Bronchial epithelial cell (primary cell): ENCODE measurements around the gene CLIC3. TPM values are rescaled to one million over a fixed set of nuclear protein-coding genes. Genes with fewer than 3 reads are reported as not detected.

Experiments used
- DNase-seq: peaks from one replicate; pipeline ENCODE4 v3.0.0-alpha.2; 2010; ENCODE audit warnings: low read depth
- FAIRE-seq: peaks from 2 replicates; lab custom pipeline; 2011; peaks lifted over from hg19 to GRCh38; lab: Jason Lieb, UNC
- H3K27me3 ChIP-seq: 2 replicates; pipeline ENCODE4 v1.5.1; 2011; ENCODE audit warnings: low read length; ENCODE audit not compliant: control insufficient read depth, insufficient read depth
- H3K36me3 ChIP-seq: 2 replicates; pipeline ENCODE4 v1.5.1; 2011; ENCODE audit warnings: low read length; ENCODE audit not compliant: control insufficient read depth, insufficient read depth
- H3K4me3 ChIP-seq: 2 replicates; pipeline ENCODE4 v1.5.1; 2011; ENCODE audit warnings: mild to moderate bottlenecking, low read depth, low read length, control low read depth
- total RNA-seq: library from RNA; depleted of rRNA; stranded (reverse); fragments of >200 nt; gene quantifications from 2 replicates; pipeline ENCODE4 v1.2.1, GENCODE V29; 2014
- TF ChIP-seq, protein P1 (sequence below): IDR thresholded peaks from 2 replicates; pipeline ENCODE4 v1.5.1; 2011; ENCODE audit warnings: mild to moderate bottlenecking, moderate library complexity, low read length, control low read depth, inconsistent platforms; ENCODE audit not compliant: insufficient read depth, severe bottlenecking

The CLIC3 gene, protein sequence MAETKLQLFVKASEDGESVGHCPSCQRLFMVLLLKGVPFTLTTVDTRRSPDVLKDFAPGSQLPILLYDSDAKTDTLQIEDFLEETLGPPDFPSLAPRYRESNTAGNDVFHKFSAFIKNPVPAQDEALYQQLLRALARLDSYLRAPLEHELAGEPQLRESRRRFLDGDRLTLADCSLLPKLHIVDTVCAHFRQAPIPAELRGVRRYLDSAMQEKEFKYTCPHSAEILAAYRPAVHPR
- 2.1 and 28.8 TPM in 2 replicates for total RNA-seq

DNA sequence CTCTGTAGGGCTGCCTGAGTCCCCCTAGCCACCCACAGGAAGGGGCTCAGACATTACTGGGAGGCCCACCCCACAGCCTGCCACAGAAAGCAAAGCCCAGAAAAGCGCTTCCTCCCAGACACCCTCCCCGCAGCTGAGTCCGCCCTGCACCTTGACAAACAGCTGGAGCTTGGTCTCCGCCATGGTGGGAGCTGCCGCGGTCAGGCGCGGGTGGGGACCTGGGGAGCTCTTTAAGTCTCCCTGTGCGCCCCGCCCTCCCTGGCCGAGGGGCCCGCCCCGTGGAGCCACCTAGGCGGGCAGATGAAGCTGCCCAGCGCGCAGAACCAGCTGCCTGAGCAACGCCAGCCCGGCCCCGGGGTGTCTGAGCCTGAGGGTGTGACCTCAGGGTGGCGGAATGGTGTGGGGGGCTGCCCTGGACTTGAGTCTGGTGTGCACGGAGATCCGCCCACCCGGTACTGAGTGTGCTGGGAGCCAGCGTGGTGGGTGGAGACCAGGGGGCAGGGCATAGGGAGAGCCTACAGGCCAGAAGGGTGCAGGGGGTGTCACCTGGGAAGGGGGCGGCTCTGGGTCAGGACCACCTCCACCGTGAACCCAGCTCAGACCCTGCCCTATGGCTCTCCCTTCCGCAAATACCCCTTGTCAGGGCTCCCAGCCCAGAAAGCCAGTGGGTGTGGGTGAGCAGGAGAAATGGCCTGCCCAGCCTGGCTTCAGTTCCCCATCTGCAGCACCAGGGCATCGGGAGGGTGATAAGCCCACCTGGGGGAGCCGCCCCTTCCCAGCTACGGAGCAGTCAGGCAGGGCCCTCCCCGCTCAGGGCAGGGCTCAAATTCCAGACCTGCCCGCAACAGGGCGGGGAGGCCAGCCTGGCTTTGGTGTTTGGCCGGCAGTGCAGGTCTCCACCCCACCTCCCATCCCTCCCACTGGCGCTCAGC is at the start of gene CLIC3:
Gene CLIC3 (minus strand): TSS at position 208 of the 932 bp plus-strand sequence. CDS start 25 bp downstream, at position 183.
- DNase-seq, result peak; percentile 16
- H3K36me3 ChIP-seq, result peaks cover 2% of the 10 kb centered on the region
- peak within 1 kb of the TSS; percentile 28 for H3K4me3 ChIP-seq
- TF ChIP-seq, protein P1, sequence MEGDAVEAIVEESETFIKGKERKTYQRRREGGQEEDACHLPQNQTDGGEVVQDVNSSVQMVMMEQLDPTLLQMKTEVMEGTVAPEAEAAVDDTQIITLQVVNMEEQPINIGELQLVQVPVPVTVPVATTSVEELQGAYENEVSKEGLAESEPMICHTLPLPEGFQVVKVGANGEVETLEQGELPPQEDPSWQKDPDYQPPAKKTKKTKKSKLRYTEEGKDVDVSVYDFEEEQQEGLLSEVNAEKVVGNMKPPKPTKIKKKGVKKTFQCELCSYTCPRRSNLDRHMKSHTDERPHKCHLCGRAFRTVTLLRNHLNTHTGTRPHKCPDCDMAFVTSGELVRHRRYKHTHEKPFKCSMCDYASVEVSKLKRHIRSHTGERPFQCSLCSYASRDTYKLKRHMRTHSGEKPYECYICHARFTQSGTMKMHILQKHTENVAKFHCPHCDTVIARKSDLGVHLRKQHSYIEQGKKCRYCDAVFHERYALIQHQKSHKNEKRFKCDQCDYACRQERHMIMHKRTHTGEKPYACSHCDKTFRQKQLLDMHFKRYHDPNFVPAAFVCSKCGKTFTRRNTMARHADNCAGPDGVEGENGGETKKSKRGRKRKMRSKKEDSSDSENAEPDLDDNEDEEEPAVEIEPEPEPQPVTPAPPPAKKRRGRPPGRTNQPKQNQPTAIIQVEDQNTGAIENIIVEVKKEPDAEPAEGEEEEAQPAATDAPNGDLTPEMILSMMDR, result no peak
- H3K27me3 ChIP-seq, result no peaks in the 10 kb centered on the region
- FAIRE-seq, result no peak

DNA sequence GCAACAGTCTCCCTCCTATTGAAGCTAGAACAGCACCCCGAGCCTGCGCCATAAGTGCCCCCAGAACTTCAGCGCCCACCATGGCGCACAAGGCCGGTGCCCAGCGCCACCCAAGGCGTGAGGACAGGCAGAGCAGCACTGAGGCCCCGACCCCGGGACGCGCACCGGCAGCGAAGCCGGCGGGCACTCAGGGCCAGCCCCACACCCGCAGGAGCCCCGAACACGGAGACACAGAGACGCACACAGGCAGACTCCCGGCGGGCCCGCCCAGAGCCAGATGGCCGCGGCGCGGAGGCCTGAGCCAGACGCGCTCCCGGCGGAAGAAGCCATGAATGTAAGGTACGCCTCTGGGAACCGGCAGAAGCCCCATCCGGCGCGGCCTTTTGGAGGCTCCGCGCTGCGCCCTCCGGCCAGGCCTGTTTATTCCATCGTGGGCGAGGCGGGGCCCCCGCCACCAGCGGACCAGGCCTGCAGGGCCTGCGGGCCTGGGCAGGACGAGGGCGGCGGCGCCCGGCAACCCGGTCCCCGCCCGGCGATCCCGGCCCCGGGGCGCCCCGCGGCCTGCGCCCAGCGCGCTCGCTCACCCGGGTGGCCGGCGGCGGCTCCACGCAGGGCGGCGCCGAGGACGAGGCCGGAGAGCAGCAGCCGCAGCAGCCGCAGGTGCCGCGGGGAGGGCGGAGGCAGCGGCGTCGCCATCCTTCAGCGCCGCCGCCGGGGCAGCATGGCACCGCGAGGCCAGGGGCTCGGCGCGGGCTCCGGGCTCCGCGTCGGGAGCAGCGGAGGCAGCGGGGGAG is 49.1 kb upstream of the CLIC3 start:
- no peak for DNase-seq
- H3K27me3 ChIP-seq, result peaks cover 4% of the 10 kb centered on the region
- peak overlapping the region; percentile 63 for H3K4me3 ChIP-seq
- TF ChIP-seq, protein P1, result no peak
- no peak for FAIRE-seq
- H3K36me3 ChIP-seq, result peaks cover 3% of the 10 kb centered on the region

DNA sequence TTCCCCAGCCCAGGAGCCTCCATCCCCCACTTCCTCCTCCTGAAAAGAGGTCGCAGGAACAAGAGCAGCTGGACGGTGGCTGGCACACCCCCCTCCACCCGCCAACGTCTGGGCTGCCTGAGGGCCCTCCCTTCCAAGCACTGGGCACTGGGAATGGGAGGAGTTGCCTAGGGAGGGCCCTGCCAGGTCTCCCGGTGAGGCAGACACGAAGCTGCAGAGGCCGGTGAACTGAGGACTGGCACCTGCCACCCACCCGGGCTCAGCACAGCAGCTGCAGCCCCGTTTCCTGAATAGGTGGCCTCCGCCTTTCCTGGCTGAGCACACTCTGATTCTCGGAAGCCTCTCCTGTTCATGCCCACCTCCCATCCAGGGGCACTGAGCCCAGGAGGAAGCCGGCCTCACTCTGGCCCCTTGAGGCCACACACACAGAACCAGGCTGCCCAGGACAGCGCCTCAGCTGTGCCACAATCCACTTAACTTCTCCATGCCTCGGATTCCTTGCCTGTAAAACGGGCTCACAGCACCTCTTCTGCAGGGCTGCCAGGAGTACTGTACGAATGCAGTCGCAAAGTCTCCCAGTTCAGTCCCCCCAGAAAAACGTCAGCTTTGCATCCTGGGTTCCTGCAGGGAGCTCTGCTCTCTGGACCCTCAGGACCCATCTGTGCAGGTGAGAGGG is 48.3 kb upstream of the CLIC3 start:
- TF ChIP-seq, protein P1, result no peak

DNA sequence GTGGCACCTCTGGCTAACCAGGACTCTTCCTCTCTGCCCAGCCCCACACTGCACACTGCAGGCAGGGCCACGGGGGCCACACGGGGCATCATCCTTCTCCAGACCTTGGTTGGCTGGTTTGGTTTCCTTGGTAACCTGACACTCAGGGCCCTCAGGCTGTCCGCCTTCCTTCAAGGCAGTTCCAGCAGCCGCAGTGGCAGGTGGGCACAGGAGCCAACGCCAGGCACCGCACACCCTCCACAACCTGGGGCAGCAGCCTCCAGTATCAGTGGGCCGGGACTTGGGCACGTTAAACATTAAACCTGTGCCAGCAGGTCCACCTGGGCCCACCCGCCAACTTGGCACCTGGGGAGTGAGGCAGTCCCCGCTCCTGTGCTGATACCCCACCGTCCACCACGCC is 47.7 kb upstream of the CLIC3 start:
- no peak overlapping the region for H3K4me3 ChIP-seq
- H3K36me3 ChIP-seq, result peaks cover 4% of the 10 kb centered on the region
- DNase-seq (no peak), FAIRE-seq (no peak)
- peaks cover 4% of the 10 kb centered on the region for H3K27me3 ChIP-seq
- TF ChIP-seq, protein P1, result no peak

More for the DNA sequence above, 48.3 kb upstream of the CLIC3 start:
- Histone ChIP-seq H3K36me3 (peaks cover 4% of the 10 kb centered on the region), H3K4me3 (peak overlapping the region; percentile 63), H3K27me3 (peaks cover 4% of the 10 kb centered on the region)
- FAIRE-seq (no peak), DNase-seq (no peak)
